ENCODE measurements around the gene EHD1. TPM values are rescaled to one million over a fixed set of nuclear protein-coding genes. Genes with fewer than 3 reads are reported as not detected.

EHD1 gene
- total and polyA plus RNA-seq, 9 of the 15 experiments (the other 6 are each of a cell fraction or from before 2014, with no cell fraction given), result 0.46 to 65.0 (median 16.4) TPM

GRCh38 chr11:64894070-64894811 is 15.8 kb upstream of the EHD1 start (continued):
- TF ChIP-seq MTA3 (IDR thresholded peaks at IDR 0.05; ENCODE audit: borderline replicate concordance), result peak; percentile 83
- 0 out of 2 replicates have a peak, but pooled peaks have one; percentile 42 for TF ChIP-seq HLTF (IDR thresholded peaks at IDR 0.05)
- TF ChIP-seq CREB5 (CRISPR knock-in tag; IDR thresholded peaks at IDR 0.05), result no peak
- peak; percentile 82 for TF ChIP-seq DEAF1 (CRISPR knock-in tag; IDR thresholded peaks at IDR 0.05)
- TF ChIP-seq RB1 (IDR thresholded peaks at IDR 0.05; ENCODE audit: low read depth), result peak; percentile 70
- TF ChIP-seq HDAC1 (IDR thresholded peaks at IDR 0.05), result peak in 1 of 2 experiments; percentile 22; a peak in 1 of 4 replicates
- TF ChIP-seq REST (IDR thresholded peaks at IDR 0.05; ENCODE audit: borderline replicate concordance), result peak; percentile 92
- TF ChIP-seq REST (CRISPR knock-in tag; IDR thresholded peaks at IDR 0.05; ENCODE audit: low read depth), result no peak
- TF ChIP-seq SUPT5H (IDR thresholded peaks at IDR 0.05), result peak; percentile 60
- peak; percentile 26; the same call in 1 of the 2 replicates for TF ChIP-seq ZBTB9 (CRISPR knock-in tag; IDR thresholded peaks at IDR 0.05)
- peak; percentile 92 to 97 (median 95) for TF ChIP-seq CTCF (IDR thresholded peaks at IDR 0.05 in 2 of 3, conservative IDR thresholded peaks at IDR 0.05 in 1 of 3; ENCODE audit: insufficient read depth in 2 of 3, low read depth in 1 of 3, low read length in 3 of 3)
- 0 out of 2 replicates have a peak, but pooled peaks have one; percentile 22 for TF ChIP-seq OTX1 (CRISPR knock-in tag; IDR thresholded peaks at IDR 0.05)

Measured in K562 (cell line).